SK-N-SH (cell line): ENCODE measurements around the gene ATP6V0E1. TPM values are rescaled to one million over a fixed set of nuclear protein-coding genes. Genes with fewer than 3 reads are reported as not detected.

ENCODE experiments used
- CTCF ChIA-PET: fragments of 300-600, 350-600 bp; formaldehyde crosslinking; extraction: SDS; loops from one replicate; lab custom pipeline; 2021; lab: Yijun Ruan, JAX
- POLR2A ChIA-PET: fragments of 350-600 bp; sonication (Branson Sonifier 250); formaldehyde crosslinking; extraction: SDS; loops from one replicate; lab custom pipeline; 2020; ENCODE audit warnings: antibody characterized with exemption, inconsistent platforms; lab: Yijun Ruan, JAX
- DNase-seq: peaks from one replicate; pipeline ENCODE4 v3.0.0; 2012
- H2AFZ ChIP-seq: fragments of 200-600 bp; sonication (generic); 2 replicates; pipeline ENCODE4 v1.8.1; 2016; ENCODE audit warnings: antibody characterized with exemption, mild to moderate bottlenecking, low read depth
- H3F3A ChIP-seq: fragments of 200-600 bp; sonication (generic); replicated peaks from 2 replicates; pipeline ENCODE3; 2016; ENCODE audit warnings: antibody characterized with exemption, mild to moderate bottlenecking; ENCODE audit not compliant: insufficient read depth
- H3K27ac ChIP-seq, 2 experiments: fragments of 200-500 bp in 1 of 2; fragments of 200-600 bp in 1 of 2; sonication (Bioruptor generic) in 1 of 2; sonication (generic), shearing (Covaris generic) in 1 of 2; 2 replicates each; pipeline versions ENCODE4 v1.5.1 to v1.6.1; 2014 to 2016; ENCODE audit warnings: low read depth in 2 of 2, inconsistent platforms in 1 of 2, low read length in 1 of 2, mild to moderate bottlenecking in 1 of 2, mixed read lengths in 1 of 2
- H3K27me3 ChIP-seq: fragments of 200-600 bp; sonication (generic), shearing (Covaris generic); 2 replicates; pipeline ENCODE4 v1.6.1; 2016; ENCODE audit warnings: mixed run types; ENCODE audit not compliant: insufficient read depth
- H3K36me3 ChIP-seq, 2 experiments: fragments of 200-500 bp in 1 of 2; fragments of 200-600 bp in 1 of 2; sonication (Bioruptor generic) in 1 of 2; sonication (generic) in 1 of 2; replicated peaks in 1 of 2; 2 replicates each; pipeline versions ENCODE3 to v1.5.1; 2014 to 2016; ENCODE audit warnings: low read length in 1 of 2, mild to moderate bottlenecking in 1 of 2; ENCODE audit not compliant: insufficient read depth in 2 of 2, control insufficient read depth in 1 of 2
- H3K4me1 ChIP-seq, 2 experiments: fragments of 200-500 bp in 1 of 2; fragments of 200-600 bp in 1 of 2; sonication (Bioruptor generic) in 1 of 2; sonication (generic), shearing (Covaris generic) in 1 of 2; 2 replicates each; pipeline versions ENCODE4 v1.5.1 to v1.6.1; 2014 to 2016; ENCODE audit warnings: low read depth in 1 of 2, low read length in 1 of 2, mixed run types in 1 of 2; ENCODE audit not compliant: insufficient read depth in 2 of 2, control insufficient read depth in 1 of 2
- H3K4me2 ChIP-seq: fragments of 200-600 bp; sonication (generic), shearing (Covaris generic); 2 replicates; pipeline ENCODE4 v1.6.1; 2017; ENCODE audit warnings: mixed run types
- H3K4me3 ChIP-seq, 2 experiments: fragments of 200-500 bp in 1 of 2; fragments of 200-600 bp in 1 of 2; sonication (Bioruptor generic) in 1 of 2; sonication (generic), shearing (Covaris generic) in 1 of 2; 2 replicates each; pipeline versions ENCODE4 v1.5.1 to v1.8.1; 2014 to 2016; ENCODE audit warnings: low read depth in 2 of 2, inconsistent platforms in 1 of 2, low read length in 1 of 2, mild to moderate bottlenecking in 1 of 2, mixed read lengths in 1 of 2, moderate library complexity in 1 of 2
- H3K79me2 ChIP-seq: fragments of 200-600 bp; sonication (generic); 2 replicates; pipeline ENCODE4 v1.8.1; 2017; ENCODE audit warnings: mild to moderate bottlenecking; ENCODE audit not compliant: insufficient read depth
- H3K9ac ChIP-seq: fragments of 200-600 bp; sonication (generic); 2 replicates; pipeline ENCODE4 v1.6.1; 2017; ENCODE audit warnings: mixed run types
- H3K9me2 ChIP-seq: fragments of 200-600 bp; sonication (generic); 2 replicates; pipeline ENCODE4 v1.6.1; 2017; ENCODE audit warnings: mixed run types
- H3K9me3 ChIP-seq: fragments of 200-600 bp; sonication (generic); 2 replicates; pipeline ENCODE4 v1.6.1; 2017; ENCODE audit warnings: mixed run types, mild to moderate bottlenecking, moderate library complexity
- H4K20me1 ChIP-seq: fragments of 200-600 bp; sonication (generic); 2 replicates; pipeline ENCODE4 v1.6.1; 2017; ENCODE audit warnings: mild to moderate bottlenecking, mixed run types; ENCODE audit not compliant: insufficient read depth
- CHD2 ChIP-seq: fragments of 150-350 bp; IDR thresholded peaks from 2 replicates; pipeline ENCODE4 v1.6.1; 2018; ENCODE audit warnings: low read length; ENCODE audit not compliant: partially characterized antibody
- EP300 ChIP-seq, 2 experiments: IDR thresholded peaks; 2 replicates each; pipeline versions ENCODE4 v1.4.0 to v1.6.1; 2012; ENCODE audit warnings: borderline replicate concordance in 1 of 2, low read depth in 1 of 2, low read length in 1 of 2
- FOXJ3 ChIP-seq: sonication (generic); formaldehyde crosslinking; IDR thresholded peaks from 2 replicates; pipeline ENCODE4 v1.5.1; 2020; ENCODE audit warnings: mild to moderate bottlenecking, missing genetic modification reagents
- GABPA ChIP-seq: IDR thresholded peaks from 2 replicates; pipeline ENCODE4 v1.4.0; 2012; ENCODE audit warnings: low read depth, mild to moderate bottlenecking
- JUND ChIP-seq: IDR thresholded peaks from 2 replicates; pipeline ENCODE4 v1.4.0; 2012
- MEF2A ChIP-seq: IDR thresholded peaks from 2 replicates; pipeline ENCODE4 v1.4.0; 2012; ENCODE audit warnings: low read depth, borderline replicate concordance
- MXI1 ChIP-seq: IDR thresholded peaks from 2 replicates; pipeline ENCODE4 v1.6.1; 2012; ENCODE audit warnings: mild to moderate bottlenecking, low read depth, low read length, improper control_type of control experiment
- PBX3 ChIP-seq: IDR thresholded peaks from 2 replicates; pipeline ENCODE4; 2012
- POLR2AphosphoS5 ChIP-seq: IDR thresholded peaks from 2 replicates; pipeline ENCODE4 v1.6.1; 2012; ENCODE audit warnings: low read depth, low read length
- RCOR1 ChIP-seq: fragments of 150-350 bp; IDR thresholded peaks from 2 replicates; pipeline ENCODE4 v1.6.1; 2017; ENCODE audit warnings: antibody characterized with exemption, low read length
- RFX5 ChIP-seq: IDR thresholded peaks from 2 replicates; pipeline ENCODE4 v1.6.1; 2012; ENCODE audit warnings: mild to moderate bottlenecking, improper control_type of control experiment, low read length
- TAF1 ChIP-seq: IDR thresholded peaks from 2 replicates; pipeline ENCODE4 v1.6.1; 2012; ENCODE audit warnings: low read depth, mild to moderate bottlenecking, low read length, moderate library complexity, borderline replicate concordance
- TCF12 ChIP-seq: IDR thresholded peaks from 2 replicates; pipeline ENCODE4 v1.4.0; 2012
- USF1 ChIP-seq: IDR thresholded peaks from 2 replicates; pipeline ENCODE4 v1.4.0; 2012; ENCODE audit warnings: low read depth, borderline replicate concordance
- WGBS: methylation state at CpG from one replicate; pipeline ENCODE4 v1.1.6; 2017; ENCODE audit warnings: low lambda C conversion rate; 5-methylcytosine and 5-hydroxymethylcytosine counted together
- polyA plus RNA-seq, 3 experiments: library from polyadenylated mRNA; depleted of rRNA; stranded (reverse); fragments of >200 nt; gene quantifications; 2 replicates each; pipeline ENCODE4 v1.2.3, GENCODE V29; 2012
- TF ChIP-seq, protein P1 (sequence below): IDR thresholded peaks from 2 replicates; pipeline ENCODE4 v1.4.0; 2012; ENCODE audit warnings: low read depth, borderline replicate concordance
- TF ChIP-seq, protein P2 (sequence below): fragments of 150-350 bp; IDR thresholded peaks from 2 replicates; pipeline ENCODE4 v1.6.1; 2016; ENCODE audit warnings: mild to moderate bottlenecking, low read depth, low read length
- TF ChIP-seq, protein P3 (sequence below): IDR thresholded peaks from 2 replicates; pipeline ENCODE4 v1.4.0; 2012; ENCODE audit warnings: low read depth
- TF ChIP-seq, protein P4 (sequence below): fragments of 200-600 bp; sonication (generic); IDR thresholded peaks from 2 replicates; pipeline ENCODE4 v1.6.1; 2017; ENCODE audit warnings: antibody characterized with exemption, mild to moderate bottlenecking, moderate library complexity
- TF ChIP-seq, protein P5 (sequence below): fragments of 150-350 bp; IDR thresholded peaks from 2 replicates; pipeline ENCODE4 v1.6.1; 2017; ENCODE audit warnings: antibody characterized with exemption, low read length, low read depth, borderline replicate concordance

ATP6V0E1 gene
- polyA plus RNA-seq, 1 of the 3 experiments (the other 2 are of a cell fraction): 243 TPM

GRCh38 chr5:173039964-173040363 lies 56.4 kb downstream of the ATP6V0E1 start:
- H4K20me1 ChIP-seq: no peaks in the 10 kb centered on the region
- no peaks in the 10 kb centered on the region for H3K36me3 ChIP-seq
- H3K27me3 ChIP-seq: no peaks in the 10 kb centered on the region
- TF ChIP-seq RCOR1: no peak
- TF ChIP-seq FOXJ3 (CRISPR knock-in tag): no peak
- TF ChIP-seq EP300 (IDR thresholded peaks at IDR 0.05; ENCODE audit: borderline replicate concordance in 1 of 2, low read depth in 1 of 2, low read length in 1 of 2): no peak
- TF ChIP-seq TCF12: no peak
- no peak for TF ChIP-seq USF1
- no peak for TF ChIP-seq MEF2A
- TF ChIP-seq, protein P1, sequence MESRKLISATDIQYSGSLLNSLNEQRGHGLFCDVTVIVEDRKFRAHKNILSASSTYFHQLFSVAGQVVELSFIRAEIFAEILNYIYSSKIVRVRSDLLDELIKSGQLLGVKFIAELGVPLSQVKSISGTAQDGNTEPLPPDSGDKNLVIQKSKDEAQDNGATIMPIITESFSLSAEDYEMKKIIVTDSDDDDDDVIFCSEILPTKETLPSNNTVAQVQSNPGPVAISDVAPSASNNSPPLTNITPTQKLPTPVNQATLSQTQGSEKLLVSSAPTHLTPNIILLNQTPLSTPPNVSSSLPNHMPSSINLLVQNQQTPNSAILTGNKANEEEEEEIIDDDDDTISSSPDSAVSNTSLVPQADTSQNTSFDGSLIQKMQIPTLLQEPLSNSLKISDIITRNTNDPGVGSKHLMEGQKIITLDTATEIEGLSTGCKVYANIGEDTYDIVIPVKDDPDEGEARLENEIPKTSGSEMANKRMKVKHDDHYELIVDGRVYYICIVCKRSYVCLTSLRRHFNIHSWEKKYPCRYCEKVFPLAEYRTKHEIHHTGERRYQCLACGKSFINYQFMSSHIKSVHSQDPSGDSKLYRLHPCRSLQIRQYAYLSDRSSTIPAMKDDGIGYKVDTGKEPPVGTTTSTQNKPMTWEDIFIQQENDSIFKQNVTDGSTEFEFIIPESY: no peak
- TF ChIP-seq, protein P2, sequence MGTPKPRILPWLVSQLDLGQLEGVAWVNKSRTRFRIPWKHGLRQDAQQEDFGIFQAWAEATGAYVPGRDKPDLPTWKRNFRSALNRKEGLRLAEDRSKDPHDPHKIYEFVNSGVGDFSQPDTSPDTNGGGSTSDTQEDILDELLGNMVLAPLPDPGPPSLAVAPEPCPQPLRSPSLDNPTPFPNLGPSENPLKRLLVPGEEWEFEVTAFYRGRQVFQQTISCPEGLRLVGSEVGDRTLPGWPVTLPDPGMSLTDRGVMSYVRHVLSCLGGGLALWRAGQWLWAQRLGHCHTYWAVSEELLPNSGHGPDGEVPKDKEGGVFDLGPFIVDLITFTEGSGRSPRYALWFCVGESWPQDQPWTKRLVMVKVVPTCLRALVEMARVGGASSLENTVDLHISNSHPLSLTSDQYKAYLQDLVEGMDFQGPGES: no peak
- no peak for TF ChIP-seq PBX3
- TF ChIP-seq JUND: no peak
- TF ChIP-seq POLR2AphosphoS5: no peak
- TF ChIP-seq, protein P3, sequence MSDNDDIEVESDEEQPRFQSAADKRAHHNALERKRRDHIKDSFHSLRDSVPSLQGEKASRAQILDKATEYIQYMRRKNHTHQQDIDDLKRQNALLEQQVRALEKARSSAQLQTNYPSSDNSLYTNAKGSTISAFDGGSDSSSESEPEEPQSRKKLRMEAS: no peak
- TF ChIP-seq, protein P4, sequence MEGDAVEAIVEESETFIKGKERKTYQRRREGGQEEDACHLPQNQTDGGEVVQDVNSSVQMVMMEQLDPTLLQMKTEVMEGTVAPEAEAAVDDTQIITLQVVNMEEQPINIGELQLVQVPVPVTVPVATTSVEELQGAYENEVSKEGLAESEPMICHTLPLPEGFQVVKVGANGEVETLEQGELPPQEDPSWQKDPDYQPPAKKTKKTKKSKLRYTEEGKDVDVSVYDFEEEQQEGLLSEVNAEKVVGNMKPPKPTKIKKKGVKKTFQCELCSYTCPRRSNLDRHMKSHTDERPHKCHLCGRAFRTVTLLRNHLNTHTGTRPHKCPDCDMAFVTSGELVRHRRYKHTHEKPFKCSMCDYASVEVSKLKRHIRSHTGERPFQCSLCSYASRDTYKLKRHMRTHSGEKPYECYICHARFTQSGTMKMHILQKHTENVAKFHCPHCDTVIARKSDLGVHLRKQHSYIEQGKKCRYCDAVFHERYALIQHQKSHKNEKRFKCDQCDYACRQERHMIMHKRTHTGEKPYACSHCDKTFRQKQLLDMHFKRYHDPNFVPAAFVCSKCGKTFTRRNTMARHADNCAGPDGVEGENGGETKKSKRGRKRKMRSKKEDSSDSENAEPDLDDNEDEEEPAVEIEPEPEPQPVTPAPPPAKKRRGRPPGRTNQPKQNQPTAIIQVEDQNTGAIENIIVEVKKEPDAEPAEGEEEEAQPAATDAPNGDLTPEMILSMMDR: no peak
- TF ChIP-seq RFX5: no peak
- TF ChIP-seq CHD2: no peak
- TF ChIP-seq, protein P5, sequence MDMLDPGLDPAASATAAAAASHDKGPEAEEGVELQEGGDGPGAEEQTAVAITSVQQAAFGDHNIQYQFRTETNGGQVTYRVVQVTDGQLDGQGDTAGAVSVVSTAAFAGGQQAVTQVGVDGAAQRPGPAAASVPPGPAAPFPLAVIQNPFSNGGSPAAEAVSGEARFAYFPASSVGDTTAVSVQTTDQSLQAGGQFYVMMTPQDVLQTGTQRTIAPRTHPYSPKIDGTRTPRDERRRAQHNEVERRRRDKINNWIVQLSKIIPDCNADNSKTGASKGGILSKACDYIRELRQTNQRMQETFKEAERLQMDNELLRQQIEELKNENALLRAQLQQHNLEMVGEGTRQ: no peak
- no peak for TF ChIP-seq MXI1
- no peak for TF ChIP-seq TAF1
- no peak for TF ChIP-seq GABPA
- H3K9me3 ChIP-seq: no peaks in the 10 kb centered on the region; the same call in 1 of the 2 replicates
- ChIA-PET POLR2A (no interaction called here), CTCF (interaction anchor here (0.9 kb wide), 2 partner anchors 10 to 56 kb away, joined by 3 read pairs; no protein-coding TSS in a partner anchor)
- no peak overlapping the region for H3K9ac ChIP-seq
- H3K4me1 ChIP-seq: peaks cover 0 to 7% of the 10 kb centered on the region in 2 experiments; a peak in 1 of 4 replicates
- 92% methylated on average over 4 of the region's 5 CpGs for WGBS
- H3K9me2 ChIP-seq: no peaks in the 10 kb centered on the region
- no peak overlapping the region for H3K27ac ChIP-seq
- no peak overlapping the region for H3K4me2 ChIP-seq
- H3F3A ChIP-seq: peaks cover 7% of the 10 kb centered on the region
- no peak overlapping the region for H2AFZ ChIP-seq
- DNase-seq: no peak
- no peak overlapping the region for H3K4me3 ChIP-seq
- peaks cover 9% of the 10 kb centered on the region; the same call in 1 of the 2 replicates for H3K79me2 ChIP-seq
